Activated T-cell treated with anti-CD3 and anti-CD28 coated beads, Interleukin-2, amount 50 U/mL, for 72 hours (primary cell): ENCODE measurements around the gene SDCBP2. TPM values are rescaled to one million over a fixed set of nuclear protein-coding genes. Genes with fewer than 3 reads are reported as not detected.

Experiments used
- total RNA-seq, 2 donors: library from RNA; stranded (reverse); gene quantifications; one replicate each; pipeline ENCODE4 v1.2.3, GENCODE V29; 2022

The SDCBP2 gene
- total RNA-seq, 2 donors from 2014 or later: 11.0 to 11.5 TPM

Other genes starting within 250 kb of the SDCBP2 start
- 100 to 1,000 TPM; 168 to 185 TPM for gene PSMF1, start 210.5 kb downstream of the SDCBP2 start, total RNA-seq
- 1 to 10 TPM in 1 of 2 donors, under 1 TPM in 1; 0.60 to 1.5 TPM for gene TMEM74B, start 144.2 kb downstream of the SDCBP2 start, total RNA-seq
- under 1 TPM in 1 of 2 donors, not detected in 1; 0.19 TPM for gene C20orf202, start 125.7 kb downstream of the SDCBP2 start, total RNA-seq
- 1 to 10 TPM in 1 of 2 donors, under 1 TPM in 1; 0.21 to 1.2 TPM for gene RAD21L1, start 103.1 kb downstream of the SDCBP2 start, total RNA-seq
- gene SNPH, start 62.8 kb downstream of the SDCBP2 start, total RNA-seq: 1 to 10 TPM; 7.1 to 7.8 TPM
- gene FKBP1A, start 63.9 kb upstream of the SDCBP2 start, total RNA-seq: 100 to 1,000 TPM; 228 to 278 TPM
- gene NSFL1C, start 137.7 kb upstream of the SDCBP2 start, total RNA-seq: 10 to 100 TPM; 57.9 to 75.4 TPM
- gene SIRPB2, start 162.3 kb upstream of the SDCBP2 start, total RNA-seq: not detected
- gene SIRPD, start 228.6 kb upstream of the SDCBP2 start, total RNA-seq: not detected